Measurements from ENCODE around the gene PPP1R36.
"Not testable (repeated sequence)": the region's sequence is repeated elsewhere in the genome, so short reads cannot be mapped to it uniquely, and the experiment has no call there.

The PPP1R36 gene

DNA sequence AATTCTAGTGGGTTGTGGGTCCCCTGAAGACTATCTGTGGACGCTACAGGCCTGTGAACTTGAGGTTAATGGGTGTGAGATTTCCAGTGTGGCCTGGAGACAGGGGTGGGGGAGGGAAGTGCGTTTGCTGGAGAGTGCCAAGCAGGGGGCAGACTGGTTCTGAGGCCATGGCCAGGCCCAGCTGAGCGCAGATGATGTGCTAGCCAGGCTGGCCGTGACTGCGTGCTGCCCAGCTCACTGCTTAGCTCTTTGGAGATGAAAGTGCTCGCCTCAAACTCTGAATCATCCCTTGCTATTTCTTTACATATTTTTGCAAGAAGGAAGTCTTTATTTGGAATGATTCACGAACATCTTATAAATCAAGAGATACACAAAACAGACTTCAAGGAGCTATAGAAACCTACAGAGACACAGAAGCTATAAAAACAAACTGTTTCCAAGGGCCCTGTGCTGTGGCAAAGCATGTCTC lies 79.2 kb downstream of the PPP1R36 start:
- Histone ChIP-seq H3K4me1 (ENCODE audit: control insufficient read depth in 2 of 2, insufficient read depth in 2 of 2, low read length in 2 of 2) (peaks cover 7 to 35% of the 10 kb centered on the region in 2 donors), H3K36me3 (ENCODE audit: control insufficient read depth in 2 of 2, insufficient read depth in 2 of 2, low read length in 2 of 2) (no peaks in the 10 kb centered on the region), H3K4me3 (ENCODE audit: low read length in 2 of 2) (no peak overlapping the region), H3K9me3 (ENCODE audit: control insufficient read depth in 2 of 2, low read length in 2 of 2) (no peaks in the 10 kb centered on the region), H3K9ac (ENCODE audit: low read depth in 1 of 2, low read length in 2 of 2) (no peak overlapping the region), H3K27me3 (ENCODE audit: control insufficient read depth in 2 of 2, insufficient read depth in 2 of 2, low read length in 2 of 2) (no peaks in the 10 kb centered on the region), H3K27ac (ENCODE audit: low read depth in 2 of 2, low read length in 2 of 2) (peak overlapping the region; percentile 26 to 29)

DNA sequence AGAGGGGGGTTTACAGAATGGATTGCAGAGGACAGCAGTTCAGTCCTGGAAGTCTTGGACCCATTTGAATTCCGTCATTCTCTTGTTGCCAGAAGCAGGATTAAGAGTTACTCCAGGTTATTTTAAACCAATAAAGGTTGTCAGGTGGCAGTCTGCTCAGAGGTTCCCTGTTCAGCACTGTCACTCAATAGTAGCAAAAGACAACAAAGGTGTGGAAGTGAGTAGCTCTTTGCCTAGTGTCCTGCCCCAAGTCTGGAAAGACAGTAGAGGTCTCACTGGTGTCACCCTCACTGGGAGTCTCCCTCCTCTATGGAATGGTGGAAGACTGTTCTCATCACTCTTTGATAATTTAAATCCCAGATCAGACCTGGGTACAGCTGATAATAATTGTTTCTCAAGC lies 81.0 kb downstream of the PPP1R36 start:
- H3K9ac ChIP-seq (ENCODE audit: low read depth in 1 of 2, low read length in 2 of 2) = peak overlapping the region; percentile 52 to 56
- H3K27me3 ChIP-seq (ENCODE audit: control insufficient read depth in 2 of 2, insufficient read depth in 2 of 2, low read length in 2 of 2) = no peaks in the 10 kb centered on the region
- H3K36me3 ChIP-seq (ENCODE audit: control insufficient read depth in 2 of 2, insufficient read depth in 2 of 2, low read length in 2 of 2) = no peaks in the 10 kb centered on the region
- no peaks in the 10 kb centered on the region for H3K9me3 ChIP-seq (ENCODE audit: control insufficient read depth in 2 of 2, low read length in 2 of 2)
- H3K4me1 ChIP-seq (ENCODE audit: control insufficient read depth in 2 of 2, insufficient read depth in 2 of 2, low read length in 2 of 2) = peaks cover 3 to 26% of the 10 kb centered on the region in 2 donors
- H3K4me3 ChIP-seq (ENCODE audit: low read length in 2 of 2) = no peak overlapping the region
- peak overlapping the region; percentile 79 to 84 for H3K27ac ChIP-seq (ENCODE audit: low read depth in 2 of 2, low read length in 2 of 2)

DNA sequence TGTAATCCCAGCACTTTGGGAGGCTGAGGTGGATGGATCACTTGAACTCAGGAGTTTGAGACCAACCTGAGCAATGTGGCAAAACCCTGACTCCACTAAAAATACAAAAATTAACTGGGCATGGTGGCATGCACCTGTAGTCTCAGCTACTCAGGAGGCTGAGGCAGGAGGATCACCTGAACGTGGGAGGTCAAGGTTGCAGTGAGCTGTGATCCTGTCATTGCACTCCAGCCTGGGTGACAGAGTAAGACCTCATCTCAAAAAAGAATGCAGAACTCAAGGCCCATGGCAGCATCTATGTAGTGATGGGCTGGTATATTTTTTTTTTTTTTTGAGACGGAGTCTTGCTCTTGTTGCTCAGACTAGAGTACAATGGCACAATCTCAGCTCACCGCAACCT lies 81.5 kb downstream of the PPP1R36 start:
- H3K27me3 ChIP-seq (ENCODE audit: control insufficient read depth in 2 of 2, insufficient read depth in 2 of 2, low read length in 2 of 2); H3K4me3 ChIP-seq (ENCODE audit: low read length in 2 of 2); H3K9me3 ChIP-seq (ENCODE audit: control insufficient read depth in 2 of 2, low read length in 2 of 2); H3K9ac ChIP-seq (ENCODE audit: low read depth in 1 of 2, low read length in 2 of 2); H3K36me3 ChIP-seq (ENCODE audit: control insufficient read depth in 2 of 2, insufficient read depth in 2 of 2, low read length in 2 of 2): not testable (repeated sequence)
- Histone ChIP-seq H3K4me1 (ENCODE audit: control insufficient read depth in 2 of 2, insufficient read depth in 2 of 2, low read length in 2 of 2) (peaks cover 5 to 26% of the 10 kb centered on the region in 2 donors), H3K27ac (ENCODE audit: low read depth in 2 of 2, low read length in 2 of 2) (peak overlapping the region; percentile 79 to 84)

DNA sequence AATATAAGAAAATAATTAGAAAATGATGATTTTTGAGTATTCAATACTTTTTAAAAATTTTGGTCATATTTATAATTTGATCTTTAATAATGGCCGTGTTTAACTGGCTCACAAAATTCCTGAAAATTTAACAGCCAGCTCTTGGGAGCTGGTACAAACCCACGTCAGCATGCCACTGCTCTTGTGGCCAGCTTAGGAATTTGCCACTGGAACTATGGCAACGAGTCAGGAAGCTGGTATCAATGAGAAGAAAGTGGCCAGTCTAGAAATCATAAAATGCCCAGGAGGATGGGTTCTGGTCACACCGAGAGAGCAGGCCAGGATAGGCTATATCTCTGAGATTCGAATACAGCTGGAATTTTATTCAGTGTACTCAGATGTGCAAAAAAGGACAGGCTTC lies 82.3 kb downstream of the PPP1R36 start:
- no peaks in the 10 kb centered on the region for H3K27me3 ChIP-seq (ENCODE audit: control insufficient read depth in 2 of 2, insufficient read depth in 2 of 2, low read length in 2 of 2)

DNA sequence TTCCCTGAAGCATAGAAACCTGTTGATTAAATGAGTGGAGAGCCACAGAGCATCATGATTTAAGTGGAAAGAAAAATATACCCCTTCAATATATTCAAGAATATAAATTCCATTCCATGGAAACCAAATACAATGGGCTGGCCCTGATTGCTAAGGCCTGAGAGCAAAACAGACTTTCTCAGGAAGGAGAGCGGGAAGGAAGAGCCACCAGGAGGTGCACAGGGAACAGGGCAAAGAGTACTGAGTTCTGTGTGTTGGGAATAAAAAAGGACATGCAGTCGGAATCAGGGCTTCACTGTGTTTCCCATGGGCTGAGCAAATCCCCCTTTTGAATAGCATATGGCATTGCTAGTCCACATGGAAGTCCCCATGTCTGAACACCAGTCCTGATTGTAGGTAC lies 84.8 kb downstream of the PPP1R36 start:
- Histone ChIP-seq H3K36me3 (ENCODE audit: control insufficient read depth in 2 of 2, insufficient read depth in 2 of 2, low read length in 2 of 2) (no peaks in the 10 kb centered on the region), H3K9ac (ENCODE audit: low read depth in 1 of 2, low read length in 2 of 2) (no peak overlapping the region)

More for the DNA sequence above, 82.3 kb downstream of the PPP1R36 start:
- H3K27ac ChIP-seq (ENCODE audit: low read depth in 2 of 2, low read length in 2 of 2) = peak overlapping the region; percentile 64 to 87
- no peaks in the 10 kb centered on the region for H3K36me3 ChIP-seq (ENCODE audit: control insufficient read depth in 2 of 2, insufficient read depth in 2 of 2, low read length in 2 of 2)
- H3K4me3 ChIP-seq (ENCODE audit: low read length in 2 of 2) = no peak overlapping the region
- peaks cover 7 to 29% of the 10 kb centered on the region in 2 donors for H3K4me1 ChIP-seq (ENCODE audit: control insufficient read depth in 2 of 2, insufficient read depth in 2 of 2, low read length in 2 of 2)
- no peaks in the 10 kb centered on the region for H3K9me3 ChIP-seq (ENCODE audit: control insufficient read depth in 2 of 2, low read length in 2 of 2)
- H3K9ac ChIP-seq (ENCODE audit: low read depth in 1 of 2, low read length in 2 of 2) = no peak overlapping the region

DNA sequence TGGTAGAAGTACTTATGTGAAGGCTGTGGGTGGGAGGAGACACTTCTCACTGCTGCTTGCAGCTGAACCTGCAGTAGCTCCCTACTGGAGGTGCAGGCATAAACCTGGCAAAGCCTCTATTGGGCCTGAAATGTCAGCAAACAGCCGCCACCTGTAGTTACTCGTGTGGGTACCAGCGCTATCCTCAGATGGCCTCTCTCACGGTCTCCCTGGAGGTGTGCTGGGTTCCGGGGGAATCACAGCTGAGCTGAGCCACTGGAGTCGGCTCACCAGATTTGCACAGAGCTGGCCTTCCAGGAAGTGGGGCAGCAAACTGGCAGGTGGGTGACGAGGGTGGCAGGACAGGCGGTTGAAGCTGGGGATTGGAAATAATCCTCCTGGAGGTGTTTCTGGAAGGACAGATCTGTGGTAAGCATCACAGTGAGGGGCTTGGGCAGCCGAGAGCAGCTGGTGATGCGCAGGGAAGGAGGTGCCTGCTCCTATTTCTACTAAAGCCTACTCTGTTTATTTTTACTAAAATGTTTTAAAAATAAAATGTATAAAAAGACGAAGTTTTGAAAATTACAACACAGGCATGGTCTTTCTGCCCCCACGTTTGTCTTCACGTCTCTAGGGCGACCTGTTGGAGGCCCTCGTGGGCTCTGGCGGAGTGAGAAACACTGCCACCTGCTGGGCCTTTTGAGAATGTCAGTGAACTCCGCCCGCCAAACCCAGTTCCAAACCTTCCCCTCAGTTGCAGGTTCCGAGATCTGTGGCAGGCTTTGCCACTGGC lies 86.6 kb downstream of the PPP1R36 start:
- Histone ChIP-seq H3K4me3 (ENCODE audit: low read length in 2 of 2) (peak overlapping the region; percentile 10 to 43), H3K27me3 (ENCODE audit: control insufficient read depth in 2 of 2, insufficient read depth in 2 of 2, low read length in 2 of 2) (no peaks in the 10 kb centered on the region), H3K36me3 (ENCODE audit: control insufficient read depth in 2 of 2, insufficient read depth in 2 of 2, low read length in 2 of 2) (no peaks in the 10 kb centered on the region), H3K4me1 (ENCODE audit: control insufficient read depth in 2 of 2, insufficient read depth in 2 of 2, low read length in 2 of 2) (peaks cover 4 to 16% of the 10 kb centered on the region in 2 donors), H3K9me3 (ENCODE audit: control insufficient read depth in 2 of 2, low read length in 2 of 2) (no peaks in the 10 kb centered on the region), H3K27ac (ENCODE audit: low read depth in 2 of 2, low read length in 2 of 2) (peak overlapping the region in 1 of 2 donors; percentile 32), H3K9ac (ENCODE audit: low read depth in 1 of 2, low read length in 2 of 2) (peak overlapping the region; percentile 44 to 49)

More for the DNA sequence above, 84.8 kb downstream of the PPP1R36 start:
- no peaks in the 10 kb centered on the region for H3K9me3 ChIP-seq (ENCODE audit: control insufficient read depth in 2 of 2, low read length in 2 of 2)
- H3K27ac ChIP-seq (ENCODE audit: low read depth in 2 of 2, low read length in 2 of 2) = no peak overlapping the region
- no peak overlapping the region for H3K4me3 ChIP-seq (ENCODE audit: low read length in 2 of 2)
- H3K4me1 ChIP-seq (ENCODE audit: control insufficient read depth in 2 of 2, insufficient read depth in 2 of 2, low read length in 2 of 2) = peaks cover 7 to 27% of the 10 kb centered on the region in 2 donors
- no peaks in the 10 kb centered on the region for H3K27me3 ChIP-seq (ENCODE audit: control insufficient read depth in 2 of 2, insufficient read depth in 2 of 2, low read length in 2 of 2)

DNA sequence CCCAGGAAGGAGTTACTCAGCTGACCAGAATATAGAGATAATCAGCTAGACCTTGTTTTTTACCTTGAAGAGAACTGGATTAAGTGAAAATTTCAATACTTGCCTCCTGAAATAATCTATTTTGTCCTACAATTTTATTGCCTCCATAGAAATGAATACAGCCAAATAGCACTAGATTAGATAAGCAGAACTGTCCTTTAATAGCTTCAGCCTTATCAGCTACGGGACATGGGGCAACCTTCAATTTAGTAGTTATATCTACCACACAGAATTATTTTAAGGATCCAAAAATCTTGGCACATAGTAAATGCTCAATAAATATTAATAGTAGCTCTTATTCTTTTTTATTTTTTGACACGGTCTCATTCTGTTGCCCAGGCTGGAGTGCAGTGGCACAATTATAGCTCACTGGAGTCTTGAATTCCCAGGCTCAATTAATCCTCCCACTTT lies 87.2 kb downstream of the PPP1R36 start:
- H3K9ac ChIP-seq (ENCODE audit: low read depth in 1 of 2, low read length in 2 of 2) = no peak overlapping the region
- no peak overlapping the region for H3K4me3 ChIP-seq (ENCODE audit: low read length in 2 of 2)
- H3K4me1 ChIP-seq (ENCODE audit: control insufficient read depth in 2 of 2, insufficient read depth in 2 of 2, low read length in 2 of 2) = peaks cover 4 to 12% of the 10 kb centered on the region in 2 donors
- no peaks in the 10 kb centered on the region for H3K36me3 ChIP-seq (ENCODE audit: control insufficient read depth in 2 of 2, insufficient read depth in 2 of 2, low read length in 2 of 2)
- no peak overlapping the region for H3K27ac ChIP-seq (ENCODE audit: low read depth in 2 of 2, low read length in 2 of 2)
- H3K27me3 ChIP-seq (ENCODE audit: control insufficient read depth in 2 of 2, insufficient read depth in 2 of 2, low read length in 2 of 2) = no peaks in the 10 kb centered on the region
- H3K9me3 ChIP-seq (ENCODE audit: control insufficient read depth in 2 of 2, low read length in 2 of 2) = no peaks in the 10 kb centered on the region

DNA sequence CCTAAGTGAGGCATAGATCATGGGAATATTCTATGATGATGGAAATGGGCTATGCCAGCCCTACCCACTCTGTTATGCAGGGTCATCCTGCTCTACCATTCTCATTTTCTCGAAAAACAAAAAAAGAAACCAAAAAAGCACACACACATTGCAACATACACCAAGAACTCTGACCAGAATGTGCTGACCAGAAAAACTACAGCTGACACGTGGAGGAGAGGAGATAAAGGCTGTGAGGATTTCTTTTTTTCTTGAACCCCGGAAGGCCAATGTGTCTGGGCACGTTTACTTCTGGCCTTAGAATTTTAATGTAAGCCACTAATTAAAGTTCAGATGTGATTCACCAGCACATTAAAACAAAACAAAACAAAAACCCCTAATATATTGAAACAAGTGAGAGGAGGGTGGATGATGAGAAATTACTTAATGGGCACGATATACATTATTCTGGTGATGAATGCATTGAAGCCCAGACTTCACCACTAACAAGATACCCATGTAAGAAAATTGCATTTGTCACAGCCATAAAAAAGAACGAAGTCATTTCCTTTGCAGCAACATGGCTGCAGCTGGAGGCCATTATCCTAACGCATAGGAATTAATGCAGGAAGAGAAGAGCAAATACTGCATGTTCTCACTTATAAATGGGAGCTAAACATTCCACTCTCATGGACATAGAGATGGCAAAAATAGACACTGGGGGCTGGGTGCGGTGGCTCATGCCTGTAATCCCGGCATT lies 88.1 kb downstream of the PPP1R36 start:
- H3K27me3 ChIP-seq (ENCODE audit: control insufficient read depth in 2 of 2, insufficient read depth in 2 of 2, low read length in 2 of 2) = no peaks in the 10 kb centered on the region
- H3K27ac ChIP-seq (ENCODE audit: low read depth in 2 of 2, low read length in 2 of 2) = no peak overlapping the region
- no peaks in the 10 kb centered on the region for H3K9me3 ChIP-seq (ENCODE audit: control insufficient read depth in 2 of 2, low read length in 2 of 2)
- H3K4me1 ChIP-seq (ENCODE audit: control insufficient read depth in 2 of 2, insufficient read depth in 2 of 2, low read length in 2 of 2) = peaks cover 4 to 8% of the 10 kb centered on the region in 2 donors
- H3K9ac ChIP-seq (ENCODE audit: low read depth in 1 of 2, low read length in 2 of 2) = no peak overlapping the region
- no peak overlapping the region for H3K4me3 ChIP-seq (ENCODE audit: low read length in 2 of 2)
- H3K36me3 ChIP-seq (ENCODE audit: control insufficient read depth in 2 of 2, insufficient read depth in 2 of 2, low read length in 2 of 2) = no peaks in the 10 kb centered on the region

DNA sequence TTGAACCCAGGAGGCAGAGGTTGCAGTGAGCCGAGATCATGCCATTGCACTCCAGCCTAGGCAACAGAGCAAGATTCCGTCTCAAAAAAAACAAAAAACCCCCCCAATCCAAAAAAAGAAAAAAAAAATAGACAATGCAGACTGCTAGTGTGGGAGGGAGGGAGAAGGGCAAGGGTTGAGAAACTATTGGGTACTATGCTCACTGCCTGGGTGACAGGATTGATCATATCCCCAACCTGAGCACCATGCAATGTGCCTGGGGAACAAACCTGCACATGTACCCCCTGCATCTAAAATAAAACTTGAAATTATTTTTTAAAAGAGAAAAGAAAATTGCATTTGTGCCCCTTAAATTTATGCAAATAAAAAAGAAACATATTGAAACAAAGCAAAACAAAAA lies 88.9 kb downstream of the PPP1R36 start:
- H3K36me3 ChIP-seq (ENCODE audit: control insufficient read depth in 2 of 2, insufficient read depth in 2 of 2, low read length in 2 of 2) = no peaks in the 10 kb centered on the region
- H3K4me1 ChIP-seq (ENCODE audit: control insufficient read depth in 2 of 2, insufficient read depth in 2 of 2, low read length in 2 of 2) = peaks cover 4 to 8% of the 10 kb centered on the region in 2 donors
- no peak overlapping the region for H3K9ac ChIP-seq (ENCODE audit: low read depth in 1 of 2, low read length in 2 of 2)
- no peak overlapping the region for H3K27ac ChIP-seq (ENCODE audit: low read depth in 2 of 2, low read length in 2 of 2)
- no peak overlapping the region for H3K4me3 ChIP-seq (ENCODE audit: low read length in 2 of 2)
- no peaks in the 10 kb centered on the region for H3K9me3 ChIP-seq (ENCODE audit: control insufficient read depth in 2 of 2, low read length in 2 of 2)
- no peaks in the 10 kb centered on the region for H3K27me3 ChIP-seq (ENCODE audit: control insufficient read depth in 2 of 2, insufficient read depth in 2 of 2, low read length in 2 of 2)

Measured in mucosa of rectum (tissue), 2 donors.